CD4-positive, CD25-positive, alpha-beta regulatory T cell (primary cell): ENCODE results near the gene CD22. TPM values are rescaled to one million over a fixed set of nuclear protein-coding genes. Genes with fewer than 3 reads are reported as not detected.

Source experiments
- ATAC-seq, 2 donors: fragments of 150-1000 bp; cut with Tn5 transposase; one replicate each; pipeline ENCODE4 v1.10.0; 2021; ENCODE audit warnings: low read depth in 2 of 2, moderate number of reproducible peaks in 2 of 2, moderate library complexity in 1 of 2
- DNase-seq, 3 donors: peaks; one replicate each; pipeline versions ENCODE4 v3.0.0 to v3.0.0-alpha.2; 2012 to 2022; ENCODE audit warnings: mixed read lengths in 1 of 3
- H3K27ac ChIP-seq: one replicate; pipeline ENCODE4 v1.7.0; 2013; ENCODE audit warnings: mild to moderate bottlenecking, low read length; ENCODE audit not compliant: insufficient read depth, poor library complexity, severe bottlenecking
- H3K27me3 ChIP-seq: one replicate; pipeline ENCODE4 v1.7.0; 2013; ENCODE audit warnings: low read length; ENCODE audit not compliant: control insufficient read depth, insufficient read depth
- H3K36me3 ChIP-seq: one replicate; pipeline ENCODE4 v1.7.0; 2013; ENCODE audit warnings: mild to moderate bottlenecking, low read length, moderate library complexity; ENCODE audit not compliant: control insufficient read depth, insufficient read depth
- H3K4me1 ChIP-seq: 2 replicates; pipeline ENCODE4 v1.7.0; 2013; ENCODE audit warnings: mild to moderate bottlenecking, low read length; ENCODE audit not compliant: insufficient read depth, control insufficient read depth, poor library complexity, severe bottlenecking
- H3K4me3 ChIP-seq: one replicate; pipeline ENCODE4 v1.7.0; 2013; ENCODE audit warnings: low read depth, mild to moderate bottlenecking, low read length, moderate library complexity
- H3K9me3 ChIP-seq, 2 experiments: 1 replicate in 1 of 2; 2 replicates in 1 of 2; pipeline ENCODE4 v1.7.0; 2013; ENCODE audit warnings: low read length in 2 of 2, mild to moderate bottlenecking in 1 of 2, moderate library complexity in 1 of 2; ENCODE audit not compliant: control insufficient read depth in 2 of 2
- H3K27ac Mint-ChIP-seq, 3 donors: one replicate each; pipeline ENCODE4 v1.8.0; 2020 to 2022; ENCODE audit warnings: mild to moderate bottlenecking in 3 of 3, mixed read lengths in 3 of 3, moderate library complexity in 2 of 3
- H3K27me3 Mint-ChIP-seq: one replicate; pipeline ENCODE4 v1.8.0; 2022; ENCODE audit warnings: mild to moderate bottlenecking, mixed read lengths
- H3K36me3 Mint-ChIP-seq: one replicate; pipeline ENCODE4 v1.8.0; 2020; ENCODE audit warnings: mixed read lengths
- H3K4me1 Mint-ChIP-seq, 4 donors: one replicate each; pipeline ENCODE4 v1.8.0; 2020 to 2022; ENCODE audit warnings: mixed read lengths in 4 of 4, mild to moderate bottlenecking in 1 of 4
- H3K4me3 Mint-ChIP-seq, 4 donors: one replicate each; pipeline ENCODE4 v1.8.0; 2020 to 2022; ENCODE audit warnings: mild to moderate bottlenecking in 4 of 4, mixed read lengths in 4 of 4, moderate library complexity in 3 of 4
- H3K9me3 Mint-ChIP-seq, 7 donors: one replicate each; pipeline ENCODE4 v1.8.0; 2020 to 2022; ENCODE audit warnings: mixed read lengths in 7 of 7, mild to moderate bottlenecking in 3 of 7, moderate library complexity in 2 of 7
- polyA plus RNA-seq, 4 donors: library from polyadenylated mRNA; unstranded; fragments of 300-500 nt; fragmentation: Illumina TruSeq; gene quantifications; one replicate each; pipeline ENCODE4 v1.2.3, GENCODE V29; 2021
- total RNA-seq: library from RNA; stranded (reverse); gene quantifications from one replicate; pipeline ENCODE4 v1.2.3, GENCODE V29; 2022

Gene CD22
- total and polyA plus RNA-seq, 5 donors from 2014 or later: 0.15 to 3.3 (median 1.1) TPM; not detected in 1

DNA sequence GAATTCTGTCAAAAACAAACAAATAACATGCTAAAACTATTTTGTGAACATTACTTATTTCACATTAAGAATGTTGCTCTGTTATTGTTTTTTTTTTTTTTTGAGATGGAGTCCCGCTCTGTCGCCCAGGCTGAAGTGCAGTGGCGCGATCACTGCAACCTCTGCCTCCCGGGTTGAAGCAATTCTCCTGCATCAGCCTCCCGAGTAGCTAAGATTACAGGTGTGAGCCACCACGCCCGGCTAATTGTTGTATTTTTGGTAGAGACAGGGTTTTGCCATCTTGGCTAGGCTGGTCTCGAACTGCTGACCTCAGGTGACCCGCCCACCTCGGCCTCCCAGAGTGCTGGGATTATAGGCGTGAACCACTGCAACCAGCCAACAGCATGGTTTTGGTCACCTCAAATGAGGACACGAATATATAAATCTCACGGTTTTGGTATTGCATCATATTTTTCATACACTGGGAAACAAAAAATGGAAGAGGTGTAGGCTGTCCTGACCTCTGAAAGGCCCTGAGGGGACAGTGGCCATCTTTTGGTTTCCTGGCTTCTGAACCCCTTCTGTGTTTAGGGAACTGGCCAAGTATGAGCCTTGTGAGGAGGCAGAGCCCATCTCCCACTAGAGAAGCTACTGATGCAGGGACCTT is 67.4 kb downstream of the CD22 start:
- H3K4me3 Mint-ChIP-seq: no peak overlapping the region
- DNase-seq (no peak), ATAC-seq (no peak)
- Histone ChIP-seq H3K36me3 (no peaks in the 10 kb centered on the region), H3K4me3 (no peak overlapping the region), H3K9me3 (no peaks in the 10 kb centered on the region), H3K27ac (no peak overlapping the region), H3K4me1 (no peaks in the 10 kb centered on the region), H3K27me3 (no peaks in the 10 kb centered on the region)
- no peak overlapping the region for H3K27ac Mint-ChIP-seq
- H3K4me1 Mint-ChIP-seq: no peaks in the 10 kb centered on the region
- no peaks in the 10 kb centered on the region for H3K36me3 Mint-ChIP-seq
- peaks cover 3% of the 10 kb centered on the region for H3K27me3 Mint-ChIP-seq
- H3K9me3 Mint-ChIP-seq: peaks cover 0 to 1% (median 0%) of the 10 kb centered on the region in 7 donors

Other genes with a start within 250 kb of the CD22 start
- not detected for gene FXYD3, start 213.4 kb upstream of the CD22 start, total RNA-seq
- not detected for gene FXYD3, start 213.4 kb upstream of the CD22 start, polyA plus RNA-seq
- 0.64 TPM for gene LGI4, start 194.1 kb upstream of the CD22 start, total RNA-seq
- not detected for gene LGI4, start 194.1 kb upstream of the CD22 start, polyA plus RNA-seq
- gene FXYD1, start 190.4 kb upstream of the CD22 start, total RNA-seq: 1.6 TPM
- gene FXYD1, start 190.4 kb upstream of the CD22 start, polyA plus RNA-seq: 1 to 10 TPM; 2.1 to 3.7 (median 2.7) TPM
- gene FXYD7, start 185.9 kb upstream of the CD22 start, total RNA-seq: 9.3 TPM
- gene FXYD7, start 185.9 kb upstream of the CD22 start, polyA plus RNA-seq: 1 to 10 TPM; 3.2 to 6.8 (median 4.7) TPM
- 503 TPM for gene FXYD5, start 174.5 kb upstream of the CD22 start, total RNA-seq
- gene FXYD5, start 174.5 kb upstream of the CD22 start, polyA plus RNA-seq: 100 to 1,000 TPM; 465 to 575 (median 487) TPM
- not detected for gene FAM187B, start 100.4 kb upstream of the CD22 start, total RNA-seq
- gene FAM187B, start 100.4 kb upstream of the CD22 start, polyA plus RNA-seq: not detected
- gene LSR, start 80.2 kb upstream of the CD22 start, total RNA-seq: 28.1 TPM
- gene LSR, start 80.2 kb upstream of the CD22 start, polyA plus RNA-seq: 10 to 100 TPM; 47.8 to 66.1 (median 53.7) TPM
- 277 TPM for gene USF2, start 60.2 kb upstream of the CD22 start, total RNA-seq
- 10 to 100 TPM in 1 of 4 donors, 1 to 10 TPM in 3; 5.9 to 10.1 (median 6.8) TPM for gene USF2, start 60.2 kb upstream of the CD22 start, polyA plus RNA-seq
- 0.32 TPM for gene HAMP, start 46.7 kb upstream of the CD22 start, total RNA-seq
- gene HAMP, start 46.7 kb upstream of the CD22 start, polyA plus RNA-seq: not detected
- gene MAG, start 37.0 kb upstream of the CD22 start, total RNA-seq: not detected
- gene MAG, start 37.0 kb upstream of the CD22 start, polyA plus RNA-seq: under 1 TPM in 2 of 4 donors, not detected in 2; 0.16 to 0.28 TPM
- gene FFAR1, start 18.7 kb downstream of the CD22 start, total RNA-seq: not detected
- gene FFAR1, start 18.7 kb downstream of the CD22 start, polyA plus RNA-seq: not detected
- 1.7 TPM for gene FFAR3, start 29.3 kb downstream of the CD22 start, total RNA-seq
- under 1 TPM in 1 of 4 donors, not detected in 3; 0.39 TPM for gene FFAR3, start 29.3 kb downstream of the CD22 start, polyA plus RNA-seq
- gene GPR42, start 41.9 kb downstream of the CD22 start, total RNA-seq: not detected
- not detected for gene GPR42, start 41.9 kb downstream of the CD22 start, polyA plus RNA-seq
- gene FFAR2, start 119.1 kb downstream of the CD22 start, total RNA-seq: not detected
- not detected for gene FFAR2, start 119.1 kb downstream of the CD22 start, polyA plus RNA-seq
- gene KRTDAP, start 161.3 kb downstream of the CD22 start, total RNA-seq: not detected
- not detected for gene KRTDAP, start 161.3 kb downstream of the CD22 start, polyA plus RNA-seq
- gene DMKN, start 184.5 kb downstream of the CD22 start, total RNA-seq: not detected
- 1 to 10 TPM in 2 of 4 donors, under 1 TPM in 1, not detected in 1; 0.74 to 1.6 (median 1.0) TPM for gene DMKN, start 184.5 kb downstream of the CD22 start, polyA plus RNA-seq
- not detected for gene SBSN, start 199.1 kb downstream of the CD22 start, total RNA-seq
- not detected for gene SBSN, start 199.1 kb downstream of the CD22 start, polyA plus RNA-seq
- gene GAPDHS, start 204.3 kb downstream of the CD22 start, total RNA-seq: not detected
- not detected for gene GAPDHS, start 204.3 kb downstream of the CD22 start, polyA plus RNA-seq
- 37.1 TPM for gene TMEM147, start 216.4 kb downstream of the CD22 start, total RNA-seq
- gene TMEM147, start 216.4 kb downstream of the CD22 start, polyA plus RNA-seq: 100 to 1,000 TPM; 155 to 179 (median 160) TPM
- not detected for gene ATP4A, start 234.5 kb downstream of the CD22 start, total RNA-seq
- not detected for gene ATP4A, start 234.5 kb downstream of the CD22 start, polyA plus RNA-seq